Measurements from ENCODE around the gene ACP7. TPM values are rescaled to one million over a fixed set of nuclear protein-coding genes. Genes with fewer than 3 reads are reported as not detected.

Gene ACP7
- polyA plus RNA-seq, 1 of the 3 experiments (the other 2 are of a cell fraction) = 0.36 TPM

GRCh38 chr19:39080431-39080830 lies 3.7 kb upstream of the ACP7 start:
- Histone ChIP-seq H3K4me1 (ENCODE audit: control insufficient read depth in 1 of 2, insufficient read depth in 2 of 2, low read depth in 1 of 2, low read length in 1 of 2) (peaks cover 0 to 7% of the 10 kb centered on the region in 2 experiments; a peak in 1 of 4 replicates), H3F3A (replicated peaks; ENCODE audit: insufficient read depth) (peaks cover 19% of the 10 kb centered on the region), H3K4me2 (no peak overlapping the region), H3K27ac (ENCODE audit: low read depth in 2 of 2, low read length in 1 of 2) (no peak overlapping the region), H3K79me2 (ENCODE audit: insufficient read depth) (no peaks in the 10 kb centered on the region), H3K4me3 (ENCODE audit: low read depth in 2 of 2, low read length in 1 of 2) (no peak overlapping the region), H2AFZ (ENCODE audit: low read depth) (no peak overlapping the region), H3K9me2 (no peaks in the 10 kb centered on the region), H3K9me3 (no peaks in the 10 kb centered on the region), H4K20me1 (ENCODE audit: insufficient read depth) (no peaks in the 10 kb centered on the region), H3K9ac (no peak overlapping the region), H3K36me3 (replicated peaks in 1 of 2; ENCODE audit: control insufficient read depth in 1 of 2, insufficient read depth in 2 of 2, low read length in 1 of 2) (no peaks in the 10 kb centered on the region), H3K27me3 (ENCODE audit: insufficient read depth) (no peaks in the 10 kb centered on the region)
- CTCF ChIA-PET = no interaction called here
- TF ChIP-seq RCOR1 (IDR thresholded peaks at IDR 0.05; ENCODE audit: low read length) (no peak), NRF1 (IDR thresholded peaks at IDR 0.05; ENCODE audit: low read depth, low read length) (no peak), USF1 (IDR thresholded peaks at IDR 0.05; ENCODE audit: borderline replicate concordance, low read depth) (no peak)
- 78% methylated on average over 3 of the region's 3 CpGs for WGBS (ENCODE audit: low lambda C conversion rate)
- DNase-seq = no peak
- POLR2A ChIA-PET = no interaction called here

DNA sequence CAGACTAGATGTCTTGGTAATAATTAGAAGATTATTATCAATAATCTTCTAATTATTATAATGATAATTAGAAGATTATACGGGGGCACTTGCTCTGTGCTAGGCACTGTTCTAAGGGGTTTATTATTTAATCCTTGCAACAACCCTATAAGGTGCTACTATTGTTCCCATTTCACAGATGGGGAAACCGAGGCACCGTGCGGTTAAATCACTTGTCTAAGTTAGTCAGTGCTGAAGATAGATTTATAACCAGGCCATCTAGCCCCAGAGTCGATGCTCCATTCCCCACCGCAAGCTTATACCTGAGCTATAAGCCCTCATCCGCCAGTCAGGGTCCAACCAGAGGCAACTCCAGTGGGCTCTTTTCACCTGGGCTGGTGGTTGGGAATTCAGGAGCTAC lies 2.0 kb upstream of the ACP7 start:
- Histone ChIP-seq H2AFZ (ENCODE audit: low read depth) (no peak overlapping the region), H3K9me3 (no peaks in the 10 kb centered on the region), H3F3A (replicated peaks; ENCODE audit: insufficient read depth) (peaks cover 19% of the 10 kb centered on the region), H3K4me3 (ENCODE audit: low read depth in 2 of 2, low read length in 1 of 2) (no peak overlapping the region), H3K9me2 (no peaks in the 10 kb centered on the region), H3K9ac (no peak overlapping the region), H3K4me1 (ENCODE audit: control insufficient read depth in 1 of 2, insufficient read depth in 2 of 2, low read depth in 1 of 2, low read length in 1 of 2) (peaks cover 0 to 7% of the 10 kb centered on the region in 2 experiments; a peak in 1 of 4 replicates), H3K27ac (ENCODE audit: low read depth in 2 of 2, low read length in 1 of 2) (no peak overlapping the region), H3K4me2 (no peak overlapping the region), H3K27me3 (ENCODE audit: insufficient read depth) (no peaks in the 10 kb centered on the region), H3K36me3 (replicated peaks in 1 of 2; ENCODE audit: control insufficient read depth in 1 of 2, insufficient read depth in 2 of 2, low read length in 1 of 2) (no peaks in the 10 kb centered on the region), H3K79me2 (ENCODE audit: insufficient read depth) (no peaks in the 10 kb centered on the region), H4K20me1 (ENCODE audit: insufficient read depth) (no peaks in the 10 kb centered on the region)
- ChIA-PET CTCF (interaction anchor here (1.2 to 1.8 kb wide), 2 partner anchors 11 to 30 kb away, joined by 3 to 7 read pairs; no protein-coding TSS in a partner anchor), POLR2A (no interaction called here)
- DNase-seq = no peak
- 86% methylated on average over 7 of the region's 7 CpGs for WGBS (ENCODE audit: low lambda C conversion rate)
- TF ChIP-seq REST (IDR thresholded peaks at IDR 0.05; ENCODE audit: low read depth, low read length) = no peak
- TF ChIP-seq FOXJ3 (CRISPR knock-in tag; IDR thresholded peaks at IDR 0.05) = no peak
- no peak for TF ChIP-seq MEF2A (IDR thresholded peaks at IDR 0.05; ENCODE audit: borderline replicate concordance, low read depth)
- TF ChIP-seq GATA2 (CRISPR knock-in tag; IDR thresholded peaks at IDR 0.05) = no peak
- no peak for TF ChIP-seq NFIC (IDR thresholded peaks at IDR 0.05; ENCODE audit: borderline replicate concordance)
- TF ChIP-seq SMC3 (IDR thresholded peaks at IDR 0.05; ENCODE audit: low read depth, low read length) = no peak
- TF ChIP-seq EZH2phosphoT487 (IDR thresholded peaks at IDR 0.05; ENCODE audit: borderline replicate concordance, low read depth) = no peak
- no peak for TF ChIP-seq USF1 (IDR thresholded peaks at IDR 0.05; ENCODE audit: borderline replicate concordance, low read depth)
- TF ChIP-seq TCF12 (IDR thresholded peaks at IDR 0.05) = no peak
- no peak for TF ChIP-seq MAX (IDR thresholded peaks at IDR 0.05; ENCODE audit: low read depth)
- TF ChIP-seq FOXM1 (IDR thresholded peaks at IDR 0.05; ENCODE audit: low read depth) = no peak
- no peak for TF ChIP-seq IRF3 (IDR thresholded peaks at IDR 0.05; ENCODE audit: low read depth, low read length)
- TF ChIP-seq RFX5 (IDR thresholded peaks at IDR 0.05; ENCODE audit: low read length) = no peak
- TF ChIP-seq FOSL2 (IDR thresholded peaks at IDR 0.05; ENCODE audit: borderline replicate concordance, low read depth) = no peak
- TF ChIP-seq GABPA (IDR thresholded peaks at IDR 0.05; ENCODE audit: low read depth) = no peak
- TF ChIP-seq USF2 (IDR thresholded peaks at IDR 0.05; ENCODE audit: borderline replicate concordance, low read depth, low read length) = no peak
- no peak for TF ChIP-seq MXI1 (IDR thresholded peaks at IDR 0.05; ENCODE audit: low read depth, low read length)
